Ovary (tissue), 9 donors: ENCODE results near the gene CDYL2. TPM values are rescaled to one million over a fixed set of nuclear protein-coding genes. Genes with fewer than 3 reads are reported as not detected.

Experiments used
- DNase-seq, 5 donors: peaks; one replicate each; pipeline ENCODE4 v3.0.0-alpha.2; 2019 to 2020
- H3K27ac ChIP-seq, 2 donors: fragments of 200-600 bp; one replicate each; pipeline versions ENCODE4 v1.5.1 to v1.8.0; 2019 to 2022
- H3K27me3 ChIP-seq: fragments of 200-600 bp; one replicate; pipeline ENCODE4 v1.8.0; 2022
- H3K36me3 ChIP-seq: fragments of 200-600 bp; sonication (generic); one replicate; pipeline ENCODE4 v1.5.1; 2019
- H3K4me1 ChIP-seq: one replicate; pipeline ENCODE4 v1.8.1; 2013; ENCODE audit warnings: mild to moderate bottlenecking, moderate library complexity; ENCODE audit not compliant: insufficient read depth
- H3K4me3 ChIP-seq: fragments of 200-600 bp; sonication (generic); one replicate; pipeline ENCODE4 v1.5.1; 2017
- H3K9me3 ChIP-seq, 2 donors: fragments of 200-600 bp in 1 of 2; sonication (generic) in 1 of 2; one replicate each; pipeline versions ENCODE4 v1.5.1 to v1.8.1; 2013 to 2019; ENCODE audit warnings: mild to moderate bottlenecking in 1 of 2, moderate library complexity in 1 of 2
- EP300 ChIP-seq: sonication (generic); formaldehyde crosslinking; IDR thresholded peaks from one replicate; pipeline ENCODE4 v1.6.1; 2017; ENCODE audit warnings: antibody characterized with exemption
- POLR2A ChIP-seq: fragments of 450-650 bp; IDR thresholded peaks from one replicate; pipeline ENCODE4 v1.6.1; 2017; ENCODE audit warnings: antibody characterized with exemption, mild to moderate bottlenecking, moderate library complexity
- WGBS, 3 donors: extraction: QIAGEN DNeasy Blood & Tissue Kit in 1 of 3; methylation state at CpG; one replicate each; pipeline versions ENCODE4 v1.1.5 to v1.1.7; 2013 to 2017; 5-methylcytosine and 5-hydroxymethylcytosine counted together
- intact Hi-C, 4 donors: fragments of 100-400 bp; cut with DNase I; formaldehyde crosslinking; loops; one replicate each; pipeline versions ENCODE4 v1.11.0 to v1.15.1; 2022 to 2023
- polyA plus RNA-seq, 2 donors: library from polyadenylated mRNA; stranded (reverse); fragments of 200-250 nt in 1 of 2; fragments of 350-450 nt in 1 of 2; fragmentation: Illumina TruSeq in 1 of 2; extraction: RNeasy Lipid Tissue Mini Kit (QIAGEN cat#74804) in 1 of 2; gene quantifications; one replicate each; pipeline ENCODE4 v1.2.3, GENCODE V29; 2013 to 2014
- total RNA-seq, 7 donors: library from RNA; depleted of rRNA in 2 of 7; stranded (reverse); fragments of >200 nt in 2 of 7; fragmentation: NEBNext Ultra II Directional in 3 of 7; extraction: Animal tissue kit (Norgen Biotek cat#: 25700) in 3 of 7; gene quantifications; one replicate each; pipeline versions ENCODE4 v1.1.0 to v1.2.4, GENCODE V29; 2016 to 2023
- TF ChIP-seq, protein P1 (sequence below), 3 donors: fragments of 450-650 bp in 2 of 3; fragments of 200-600 bp in 1 of 3; IDR thresholded peaks; one replicate each; pipeline versions ENCODE4 v1.5.1 to v1.8.0; 2016 to 2022; ENCODE audit warnings: antibody characterized with exemption in 3 of 3, mild to moderate bottlenecking in 1 of 3
- donor health status: DM: no; HTN: no; CAD: no; lungs with moderate emphysema.
- donor health status: DM: no; HTN: no; CAD: no.
- donor health status: Bipolar disorder and iron deficiency.
- donor health status: DM: yes; HTN: yes; CAD: no.
- donor health status: DM: no; HTN: no; CAD: no.
- donor health status: DM: yes; HTN: yes; CAD: no.

CDYL2 gene
- total and polyA plus RNA-seq, 9 donors, result 0.48 to 4.4 (median 1.8) TPM

DNA sequence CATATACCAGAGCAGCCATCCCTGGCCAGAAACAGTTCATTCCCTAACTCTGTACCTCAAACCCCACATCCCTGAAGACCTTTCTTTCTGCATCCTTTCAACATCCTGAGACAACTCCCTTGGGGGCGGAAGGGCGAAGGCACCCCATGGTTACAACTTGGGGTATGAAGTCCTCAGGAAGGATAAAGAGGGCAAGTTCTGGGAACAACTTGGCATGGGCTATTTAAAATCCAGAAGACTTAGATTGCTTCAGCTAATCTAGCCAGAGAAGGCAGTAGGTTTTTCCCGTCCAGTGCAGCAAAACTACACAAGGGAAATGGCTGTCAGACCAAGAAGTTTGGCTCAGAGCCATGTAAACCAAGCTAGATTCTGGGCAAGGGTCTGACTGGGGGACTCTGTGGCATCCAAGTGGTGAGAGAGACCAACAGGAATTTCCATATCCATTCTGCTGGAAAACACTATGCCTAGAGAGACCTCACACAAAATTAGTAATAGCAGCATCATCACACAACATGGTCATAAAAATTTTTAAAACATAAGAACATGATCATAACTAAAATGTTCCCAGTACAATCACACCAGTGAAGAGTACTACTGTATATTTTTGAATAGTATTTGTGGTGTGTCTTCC lies 113.2 kb downstream of the CDYL2 start:
- 84 to 91% (median 89%) methylated on average over 3 of the region's 3 CpGs for WGBS, 3 donors
- Histone ChIP-seq H3K36me3 (no peaks in the 10 kb centered on the region), H3K27me3 (no peaks in the 10 kb centered on the region), H3K4me3 (no peak overlapping the region), H3K4me1 (no peaks in the 10 kb centered on the region), H3K9me3 (no peaks in the 10 kb centered on the region), H3K27ac (no peak overlapping the region)
- DNase-seq, result no peak
- no peak for TF ChIP-seq EP300
- TF ChIP-seq POLR2A, result no peak
- TF ChIP-seq, protein P1, sequence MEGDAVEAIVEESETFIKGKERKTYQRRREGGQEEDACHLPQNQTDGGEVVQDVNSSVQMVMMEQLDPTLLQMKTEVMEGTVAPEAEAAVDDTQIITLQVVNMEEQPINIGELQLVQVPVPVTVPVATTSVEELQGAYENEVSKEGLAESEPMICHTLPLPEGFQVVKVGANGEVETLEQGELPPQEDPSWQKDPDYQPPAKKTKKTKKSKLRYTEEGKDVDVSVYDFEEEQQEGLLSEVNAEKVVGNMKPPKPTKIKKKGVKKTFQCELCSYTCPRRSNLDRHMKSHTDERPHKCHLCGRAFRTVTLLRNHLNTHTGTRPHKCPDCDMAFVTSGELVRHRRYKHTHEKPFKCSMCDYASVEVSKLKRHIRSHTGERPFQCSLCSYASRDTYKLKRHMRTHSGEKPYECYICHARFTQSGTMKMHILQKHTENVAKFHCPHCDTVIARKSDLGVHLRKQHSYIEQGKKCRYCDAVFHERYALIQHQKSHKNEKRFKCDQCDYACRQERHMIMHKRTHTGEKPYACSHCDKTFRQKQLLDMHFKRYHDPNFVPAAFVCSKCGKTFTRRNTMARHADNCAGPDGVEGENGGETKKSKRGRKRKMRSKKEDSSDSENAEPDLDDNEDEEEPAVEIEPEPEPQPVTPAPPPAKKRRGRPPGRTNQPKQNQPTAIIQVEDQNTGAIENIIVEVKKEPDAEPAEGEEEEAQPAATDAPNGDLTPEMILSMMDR (IDR thresholded peaks at IDR 0.05), result no peak
- intact Hi-C loops, result loop anchor here in 1 of 4 donors (10.0 kb wide), 1 partner anchor 1884 kb away; no protein-coding TSS in a partner anchor

DNA sequence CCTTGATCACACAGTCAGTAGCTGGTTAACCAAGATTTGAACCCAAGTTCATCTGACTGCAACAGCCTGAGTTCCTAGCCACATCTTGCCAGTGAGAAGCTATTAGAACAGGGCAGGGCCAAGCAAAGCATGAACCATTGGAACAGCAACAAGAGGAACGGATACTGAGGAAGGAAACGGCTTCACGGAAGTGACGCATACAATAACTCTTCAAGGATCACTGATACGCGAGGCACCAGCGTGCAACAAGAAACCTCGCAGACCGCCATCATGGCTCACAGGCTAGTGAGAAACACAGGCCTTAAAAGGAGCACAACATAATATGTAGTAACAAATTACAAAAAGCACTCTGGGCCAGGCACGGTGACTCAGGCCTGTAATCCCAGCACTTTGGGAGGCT lies 114.9 kb downstream of the CDYL2 start:
- no peak overlapping the region for H3K27ac ChIP-seq
- H3K4me3 ChIP-seq, result no peak overlapping the region
- no peaks in the 10 kb centered on the region for H3K4me1 ChIP-seq
- no peaks in the 10 kb centered on the region for H3K9me3 ChIP-seq
- H3K27me3 ChIP-seq, result no peaks in the 10 kb centered on the region
- intact Hi-C loops, result no loop called here
- 77 to 78% (median 77%) methylated on average over 10 of the region's 10 CpGs for WGBS, 3 donors
- DNase-seq, result no peak
- no peaks in the 10 kb centered on the region for H3K36me3 ChIP-seq
- TF ChIP-seq EP300, result no peak
- no peak for TF ChIP-seq POLR2A
- TF ChIP-seq, protein P1 (IDR thresholded peaks at IDR 0.05), result no peak

DNA sequence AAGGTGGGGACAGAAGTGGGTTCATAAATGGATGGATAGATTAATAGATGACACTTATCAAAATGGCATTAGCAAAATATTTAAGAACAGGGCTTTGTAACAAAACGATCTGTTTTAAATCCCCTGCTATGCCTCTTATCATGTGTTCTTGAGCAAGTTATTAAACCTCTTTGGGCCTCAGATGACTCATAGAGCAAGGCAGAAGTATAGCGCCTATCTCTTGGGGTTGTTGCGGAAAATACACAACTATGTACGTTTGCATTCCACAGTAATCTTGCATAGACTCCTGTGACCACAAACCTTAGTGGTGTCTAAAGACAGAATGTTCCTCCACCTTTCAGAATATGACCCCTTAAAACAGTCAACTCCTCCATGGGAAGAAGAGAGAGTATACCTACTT lies 116.8 kb downstream of the CDYL2 start:
- Histone ChIP-seq H3K36me3 (no peaks in the 10 kb centered on the region), H3K9me3 (no peaks in the 10 kb centered on the region), H3K4me3 (no peak overlapping the region), H3K27ac (no peak overlapping the region), H3K27me3 (no peaks in the 10 kb centered on the region), H3K4me1 (no peaks in the 10 kb centered on the region)
- 71 to 83% (median 76%) methylated on average over 4 of the region's 4 CpGs for WGBS, 3 donors
- DNase-seq, result no peak
- TF ChIP-seq POLR2A (no peak), EP300 (no peak)
- TF ChIP-seq, protein P1 (IDR thresholded peaks at IDR 0.05), result no peak
- intact Hi-C loops, result no loop called here

DNA sequence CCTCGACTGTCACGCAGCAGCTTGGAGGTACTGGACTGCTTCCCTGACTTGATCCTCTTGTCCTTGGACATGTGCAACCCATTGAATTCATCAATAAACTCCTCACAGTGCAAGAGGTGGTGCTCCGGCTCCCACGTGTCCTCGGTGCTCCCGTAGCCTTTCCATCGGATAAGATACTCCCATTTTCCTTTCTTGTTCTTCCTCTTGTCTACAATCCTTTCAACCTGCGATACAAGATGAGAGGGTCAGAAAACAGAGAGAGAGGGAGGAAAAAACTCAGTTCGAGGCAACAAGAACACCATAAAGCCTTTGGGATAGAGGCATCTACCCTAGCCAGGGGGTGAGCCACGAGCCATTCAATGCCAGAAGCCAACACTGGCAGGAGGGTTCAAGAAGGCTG lies 119.5 kb downstream of the CDYL2 start:
- Histone ChIP-seq H3K9me3 (no peaks in the 10 kb centered on the region), H3K27me3 (no peaks in the 10 kb centered on the region), H3K27ac (no peak overlapping the region), H3K4me3 (no peak overlapping the region), H3K36me3 (no peaks in the 10 kb centered on the region), H3K4me1 (no peaks in the 10 kb centered on the region)
- 82 to 86% (median 82%) methylated on average over 10 of the region's 10 CpGs for WGBS, 3 donors
- TF ChIP-seq, protein P1 (IDR thresholded peaks at IDR 0.05), result no peak
- no peak for TF ChIP-seq EP300
- no peak for TF ChIP-seq POLR2A
- DNase-seq, result no peak
- intact Hi-C loops, result no loop called here
